NB4 (cell line): Measurements from ENCODE around the gene SLC12A1.

Experiments
- DNase-seq: peaks from one replicate; pipeline ENCODE4 v3.0.0; 2010; ENCODE audit warnings: low read depth
- H3K4me3 ChIP-seq: one replicate; pipeline ENCODE4 v1.5.1; 2011; ENCODE audit warnings: mild to moderate bottlenecking, low read depth, low read length, moderate library complexity
- CTCF ChIP-seq: IDR thresholded peaks from one replicate; pipeline ENCODE4 v1.5.1; 2012; ENCODE audit warnings: low read depth, low read length
- MAX ChIP-seq: IDR thresholded peaks from 2 replicates; pipeline ENCODE4 v1.6.1; 2011; ENCODE audit warnings: low read depth, low read length
- MYC ChIP-seq: IDR thresholded peaks from 2 replicates; pipeline ENCODE4 v1.6.1; 2011; ENCODE audit warnings: low read depth, low read length
- POLR2A ChIP-seq: IDR thresholded peaks from 2 replicates; pipeline ENCODE4 v1.6.1; 2011; ENCODE audit warnings: mild to moderate bottlenecking; ENCODE audit not compliant: insufficient read length; ENCODE audit errors: extremely low read depth

Gene SLC12A1

GRCh38 chr15:48330105-48330785 lies 124.1 kb downstream of the SLC12A1 start:
- TF ChIP-seq POLR2A, result no peak
- TF ChIP-seq MAX, result no peak
- TF ChIP-seq CTCF, result no peak
- no peak for TF ChIP-seq MYC
- DNase-seq, result no peak
- peak overlapping the region; percentile 93 for H3K4me3 ChIP-seq

GRCh38 chr15:48330855-48331795 lies 125.0 kb downstream of the SLC12A1 start, which contains the start of gene DUT:
Gene DUT (plus strand): TSS chr15:48331429. CDS start chr15:48331516, 87 bp downstream.
- TF ChIP-seq MYC, result peak; percentile 53
- peak; percentile 20 for TF ChIP-seq CTCF
- TF ChIP-seq POLR2A, result peak; percentile 74
- peak; percentile 38; the same call in 1 of the 2 replicates for TF ChIP-seq MAX
- H3K4me3 ChIP-seq, result peak within 1 kb of the TSS; percentile 99
- peak; percentile 87 for DNase-seq

GRCh38 chr15:48331796-48332641 lies 125.9 kb downstream of the SLC12A1 start:
- DNase-seq, result peak; percentile 91
- TF ChIP-seq POLR2A (peak; percentile 75), MAX (peak; percentile 51), MYC (peak; percentile 87), CTCF (no peak)
- H3K4me3 ChIP-seq, result peak overlapping the region; percentile 99

- peak; percentile 14 for DNase-seq
- H3K4me3 ChIP-seq, result peak overlapping the region; percentile 99
- TF ChIP-seq CTCF (no peak), MAX (no peak), MYC (no peak), POLR2A (no peak)
These were observed 126.5 kb downstream of the SLC12A1 start for GRCh38 chr15:48332642-48333034.

- no peak for TF ChIP-seq MYC
- no peak for TF ChIP-seq POLR2A
- no peak for TF ChIP-seq MAX
- TF ChIP-seq CTCF, result no peak
- DNase-seq, result peak; percentile 44
- H3K4me3 ChIP-seq, result peak overlapping the region; percentile 99
These were observed 127.4 kb downstream of the SLC12A1 start for GRCh38 chr15:48333540-48333939.
